IMR-90 (cell line): ENCODE data around the gene IFITM10. TPM values are rescaled to one million over a fixed set of nuclear protein-coding genes. Genes with fewer than 3 reads are reported as not detected.
A peak's percentile ranks its signal among the peaks of the same experiment; 100 is the strongest.

Experiments used
- ATAC-seq: fragments of 200-7000 bp; cut with Tn5 transposase; 2 replicates; pipeline ENCODE4 v1.9.1; 2020; ENCODE audit warnings: low read depth, mild to moderate bottlenecking, moderate library complexity
- BruUV-seq: library from RNA; stranded (reverse); fragments of 400-500 nt; replicated peaks from 2 replicates; lab custom pipeline; 2021; lab: Mats Ljungman, UMichigan
- CTCF ChIA-PET: fragments of 300-600 bp; formaldehyde crosslinking; extraction: SDS; loops from one replicate; lab custom pipeline; 2021; ENCODE audit warnings: antibody characterized with exemption; lab: Yijun Ruan, JAX
- POLR2A ChIA-PET: fragments of 300-600 bp; sonication (Branson Sonifier 250); formaldehyde crosslinking; loops from one replicate; lab custom pipeline; 2022; ENCODE audit warnings: antibody characterized with exemption; ENCODE audit not compliant: unreplicated experiment; lab: Charles Lee
- DNase-seq: peaks from one replicate; pipeline ENCODE4 v3.0.0; 2013
- H2AFZ ChIP-seq: replicated peaks from 2 replicates; pipeline ENCODE3; 2013; ENCODE audit warnings: low read length, mild to moderate bottlenecking; ENCODE audit not compliant: poor library complexity
- H2AK5ac ChIP-seq: 2 replicates; pipeline ENCODE4 v1.6.1; 2013; ENCODE audit warnings: low read depth, low read length, inconsistent platforms
- H2AK9ac ChIP-seq: replicated peaks from 2 replicates; pipeline ENCODE3; 2013; ENCODE audit warnings: mild to moderate bottlenecking, low read depth, low read length, moderate library complexity; ENCODE audit not compliant: poor library complexity
- H2BK120ac ChIP-seq: 2 replicates; pipeline ENCODE4 v1.6.1; 2013; ENCODE audit warnings: low read depth, low read length, inconsistent platforms
- H2BK15ac ChIP-seq: 3 replicates; pipeline ENCODE4 v1.6.1; 2013; ENCODE audit warnings: low read depth, low read length, inconsistent platforms
- H2BK20ac ChIP-seq: 2 replicates; pipeline ENCODE4 v1.6.1; 2013; ENCODE audit warnings: low read depth, mild to moderate bottlenecking, inconsistent platforms, low read length, moderate library complexity
- H2BK5ac ChIP-seq: 2 replicates; pipeline ENCODE4 v1.6.1; 2013; ENCODE audit warnings: mild to moderate bottlenecking, low read depth, low read length, inconsistent platforms; ENCODE audit not compliant: poor library complexity, severe bottlenecking
- H3K14ac ChIP-seq: replicated peaks from 2 replicates; pipeline ENCODE4 v1.6.1; 2013; ENCODE audit warnings: low read depth, low read length, inconsistent platforms
- H3K18ac ChIP-seq: 2 replicates; pipeline ENCODE4 v1.6.1; 2013; ENCODE audit warnings: low read depth, low read length, control low read depth
- H3K23ac ChIP-seq: 2 replicates; pipeline ENCODE4 v1.6.1; 2013; ENCODE audit warnings: low read depth, low read length, inconsistent platforms
- H3K27ac ChIP-seq: 2 replicates; pipeline ENCODE4 v1.5.1; 2013; ENCODE audit warnings: mild to moderate bottlenecking, control low read depth, low read length; ENCODE audit not compliant: insufficient read depth
- H3K27me3 ChIP-seq: 2 replicates; pipeline ENCODE4 v1.6.1; 2013; ENCODE audit warnings: low read length; ENCODE audit not compliant: control insufficient read depth, insufficient read depth
- H3K36me3 ChIP-seq: 2 replicates; pipeline ENCODE4 v1.6.1; 2013; ENCODE audit warnings: low read length, mixed read lengths; ENCODE audit not compliant: control insufficient read depth, insufficient read depth
- H3K4ac ChIP-seq: 2 replicates; pipeline ENCODE4 v1.6.1; 2013; ENCODE audit warnings: low read depth, low read length, inconsistent platforms
- H3K4me1 ChIP-seq: 2 replicates; pipeline ENCODE4 v1.6.1; 2013; ENCODE audit warnings: low read length, mixed read lengths; ENCODE audit not compliant: control insufficient read depth, insufficient read depth
- H3K4me2 ChIP-seq: 2 replicates; pipeline ENCODE4 v1.6.1; 2013; ENCODE audit warnings: low read depth, mild to moderate bottlenecking, control low read depth, low read length, moderate library complexity
- H3K4me3 ChIP-seq: 2 replicates; pipeline ENCODE4 v1.5.1; 2013; ENCODE audit warnings: low read depth, mild to moderate bottlenecking, control low read depth, low read length, moderate library complexity; ENCODE audit not compliant: insufficient read depth
- H3K56ac ChIP-seq: 2 replicates; pipeline ENCODE4 v1.6.1; 2013; ENCODE audit warnings: low read length, inconsistent platforms; ENCODE audit not compliant: insufficient read depth; ENCODE audit errors: extremely low read depth
- H3K79me1 ChIP-seq, 2 experiments: 2 replicates each; pipeline ENCODE4 v1.6.1; 2013; ENCODE audit warnings: low read length in 2 of 2, inconsistent platforms in 1 of 2, low read depth in 1 of 2
- H3K9ac ChIP-seq: 2 replicates; pipeline ENCODE4 v1.6.1; 2013; ENCODE audit warnings: low read depth, low read length, control low read depth
- H3K9me1 ChIP-seq: 2 replicates; pipeline ENCODE4 v1.6.1; 2013; ENCODE audit warnings: low read length, inconsistent platforms; ENCODE audit not compliant: insufficient read depth
- H3K9me3 ChIP-seq: 2 replicates; pipeline ENCODE4 v1.6.1; 2013; ENCODE audit warnings: low read length; ENCODE audit not compliant: control insufficient read depth, insufficient read depth
- H4K20me1 ChIP-seq: 2 replicates; pipeline ENCODE4 v1.6.1; 2013; ENCODE audit warnings: low read length, inconsistent platforms; ENCODE audit not compliant: insufficient read depth
- H4K5ac ChIP-seq: 2 replicates; pipeline ENCODE4 v1.6.1; 2013; ENCODE audit warnings: mild to moderate bottlenecking, low read depth, low read length, control low read depth
- H4K8ac ChIP-seq, 2 experiments: 2 replicates each; pipeline ENCODE4 v1.6.1; 2013; ENCODE audit warnings: low read depth in 2 of 2, low read length in 2 of 2, control low read depth in 1 of 2, inconsistent platforms in 1 of 2
- H4K91ac ChIP-seq: 2 replicates; pipeline ENCODE4 v1.6.1; 2013; ENCODE audit warnings: low read depth, low read length, inconsistent platforms; ENCODE audit not compliant: insufficient read depth
- MXI1 ChIP-seq: IDR thresholded peaks from 2 replicates; pipeline ENCODE4 v1.6.1; 2012; ENCODE audit warnings: low read depth, mild to moderate bottlenecking, low read length, moderate library complexity, borderline replicate concordance
- WGBS, 2 experiments: methylation state at CpG; one replicate each; pipeline versions ENCODE4 v1.1.5 to v1.1.7; 2013; ENCODE audit warnings: missing lambda C conversion rate in 2 of 2; ENCODE audit not compliant: insufficient read length in 1 of 2; ENCODE audit errors: extremely low coverage in 2 of 2; 5-methylcytosine and 5-hydroxymethylcytosine counted together
- dilution Hi-C: fragments of 300-500 bp; cut with HindIII; formaldehyde crosslinking; loops from one replicate; pipeline ENCODE4 v1.14.3; 2018; ENCODE audit warnings: low sequenced_read_pairs; ENCODE audit not compliant: unreplicated experiment
- in situ Hi-C: fragments of 300-500 bp; cut with MboI; formaldehyde crosslinking; loops from 3 replicates; pipeline ENCODE4 v1.14.3; 2019; ENCODE audit warnings: low sequenced_read_pairs, inconsistent platforms, mixed read lengths
- intact Hi-C: fragments of 100-400 bp; cut with micrococcal nuclease; formaldehyde crosslinking; loops from 2 replicates; pipeline ENCODE4 v1.10.0; 2022
- polyA plus RNA-seq, 3 experiments: library from polyadenylated mRNA; depleted of rRNA; stranded (reverse); fragments of >200 nt; gene quantifications; 2 replicates each; pipeline ENCODE4 v1.2.3, GENCODE V29; 2012; ENCODE audit warnings: low replicate concordance in 1 of 3
- total RNA-seq: library from RNA; depleted of rRNA; stranded (reverse); fragments of >200 nt; gene quantifications from 2 replicates; pipeline ENCODE4 v1.2.3, GENCODE V29; 2012

The IFITM10 gene
- total and polyA plus RNA-seq, 2 of the 4 experiments (the other 2 are of a cell fraction), result 0.15 to 0.18 TPM

DNA sequence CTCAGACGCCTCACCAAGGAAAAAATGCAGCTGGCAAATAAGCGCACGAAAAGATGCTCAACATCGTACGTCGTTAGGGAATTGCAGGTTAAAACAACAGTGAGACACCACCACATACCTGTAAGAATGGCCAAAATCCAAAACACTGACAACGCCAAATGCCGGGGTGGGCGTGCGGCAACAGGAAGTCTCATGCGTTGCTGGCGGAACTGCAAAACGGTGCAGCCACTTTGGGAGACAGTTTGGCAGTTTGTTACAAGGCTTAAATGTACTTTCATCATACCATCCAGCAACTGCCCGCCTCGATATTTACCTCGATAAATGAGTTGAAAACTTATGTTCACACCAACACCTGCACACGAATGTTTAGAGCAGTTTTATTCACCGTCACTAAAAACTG, 20.9 kb upstream of the IFITM10 start:
- no TSS peak for BruUV-seq
- Histone ChIP-seq H3K18ac (peak overlapping the region; percentile 27; the same call in 1 of the 2 replicates), H4K8ac (peak overlapping the region; percentile 33 to 87; a peak in 2 of 4 replicates), H3K56ac (no peak overlapping the region), H3K9me3 (peaks cover 5% of the 10 kb centered on the region), H3K4ac (peak overlapping the region; percentile 91), H3K36me3 (no peaks in the 10 kb centered on the region), H3K4me2 (no peak overlapping the region), H2AK5ac (peak overlapping the region; percentile 44; the same call in 1 of the 2 replicates), H4K5ac (no peak overlapping the region), H3K23ac (no peak overlapping the region), H2BK20ac (peak overlapping the region; percentile 90), H4K20me1 (no peaks in the 10 kb centered on the region), H3K4me3 (no peak overlapping the region), H3K14ac (peak overlapping the region; percentile 46), H4K91ac (peak overlapping the region; percentile 73), H3K27me3 (no peaks in the 10 kb centered on the region; the same call in 1 of the 2 replicates), H2AFZ (peak overlapping the region; percentile 24), H2BK120ac (peak overlapping the region; percentile 95), H2BK5ac (peak overlapping the region; percentile 21), H3K79me1 (no peaks in the 10 kb centered on the region), H3K4me1 (peaks cover 14% of the 10 kb centered on the region), H3K27ac (peak overlapping the region; percentile 88; the same call in 1 of the 2 replicates), H3K9me1 (peaks cover 8% of the 10 kb centered on the region), H2AK9ac (no peak overlapping the region), H3K9ac (0 out of 2 replicates have a peak overlapping the region, but pooled peaks have one; percentile 4), H2BK15ac (peak overlapping the region; percentile 29; the same call in 2 of the 3 replicates)
- WGBS, 2 experiments, result 94% methylated on average over 6 of the region's 18 CpGs; no CpG with 5 or more reads in 1 of the 2 experiments
- ChIA-PET CTCF (no interaction called here), POLR2A (no interaction called here)
- dilution Hi-C loops, result no loop called here
- in situ Hi-C loops, result no loop called here
- DNase-seq (no peak), ATAC-seq (no peak)
- TF ChIP-seq MXI1, result no peak
- intact Hi-C loops, result no loop called here
